Neutrophil (primary cell): ENCODE data around the gene MAMDC4.
"Not testable (repeated sequence)": the region's sequence is repeated elsewhere in the genome, so short reads cannot be mapped to it uniquely, and the experiment has no call there.

ENCODE experiments used
- H3K27ac ChIP-seq: fragments of 200-600 bp; sonication (generic); 2 replicates; pipeline ENCODE4 v1.5.1; 2016; ENCODE audit warnings: mild to moderate bottlenecking, moderate library complexity
- H3K27me3 ChIP-seq: fragments of 200-600 bp; sonication (generic); 2 replicates; pipeline ENCODE4 v1.6.0; 2016; ENCODE audit warnings: mild to moderate bottlenecking
- H3K36me3 ChIP-seq: fragments of 200-600 bp; sonication (generic); 2 replicates; pipeline ENCODE4 v1.5.1; 2017
- H3K4me1 ChIP-seq, 2 experiments: fragments of 200-600 bp in 1 of 2; sonication (generic) in 1 of 2; 1 replicate in 1 of 2; 2 replicates in 1 of 2; pipeline versions ENCODE4 v1.5.1 to v1.6.1; 2013 to 2016; ENCODE audit warnings: low read depth in 1 of 2, low read length in 1 of 2, mild to moderate bottlenecking in 1 of 2, moderate library complexity in 1 of 2; ENCODE audit not compliant: control insufficient read depth in 1 of 2, insufficient read depth in 1 of 2
- H3K4me3 ChIP-seq, 2 experiments: fragments of 200-600 bp in 1 of 2; sonication (generic) in 1 of 2; 1 replicate in 1 of 2; 2 replicates in 1 of 2; pipeline ENCODE4 v1.5.1; 2013 to 2016; ENCODE audit warnings: low read depth in 1 of 2, low read length in 1 of 2, mild to moderate bottlenecking in 1 of 2, moderate library complexity in 1 of 2
- H3K9me3 ChIP-seq: fragments of 200-600 bp; sonication (generic); 2 replicates; pipeline ENCODE4 v1.5.1; 2016
- TF ChIP-seq, protein P1 (sequence below): fragments of 200-600 bp; sonication (generic); IDR thresholded peaks from 2 replicates; pipeline ENCODE4 v1.5.1; 2016; ENCODE audit warnings: antibody characterized with exemption

The MAMDC4 gene

DNA sequence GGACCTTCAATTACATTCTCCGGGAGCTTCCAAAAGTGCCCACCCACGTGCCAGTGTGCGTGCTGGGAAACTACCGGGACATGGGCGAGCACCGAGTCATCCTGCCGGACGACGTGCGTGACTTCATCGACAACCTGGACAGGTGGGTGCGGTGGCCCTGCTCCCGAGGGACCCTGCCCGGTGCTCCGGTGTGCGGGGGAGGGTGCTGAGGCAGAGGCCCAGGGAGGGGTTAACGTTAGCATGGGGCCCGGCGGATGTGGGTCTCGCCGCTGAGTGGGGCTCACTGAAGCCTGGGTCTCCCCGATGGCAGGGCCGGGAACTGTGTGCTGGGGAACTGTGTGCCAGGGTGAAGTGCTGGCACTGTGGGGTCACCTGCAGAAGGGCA, 20.4 kb upstream of the MAMDC4 start:
- peaks cover 75% of the 10 kb centered on the region for H3K36me3 ChIP-seq
- TF ChIP-seq, protein P1, sequence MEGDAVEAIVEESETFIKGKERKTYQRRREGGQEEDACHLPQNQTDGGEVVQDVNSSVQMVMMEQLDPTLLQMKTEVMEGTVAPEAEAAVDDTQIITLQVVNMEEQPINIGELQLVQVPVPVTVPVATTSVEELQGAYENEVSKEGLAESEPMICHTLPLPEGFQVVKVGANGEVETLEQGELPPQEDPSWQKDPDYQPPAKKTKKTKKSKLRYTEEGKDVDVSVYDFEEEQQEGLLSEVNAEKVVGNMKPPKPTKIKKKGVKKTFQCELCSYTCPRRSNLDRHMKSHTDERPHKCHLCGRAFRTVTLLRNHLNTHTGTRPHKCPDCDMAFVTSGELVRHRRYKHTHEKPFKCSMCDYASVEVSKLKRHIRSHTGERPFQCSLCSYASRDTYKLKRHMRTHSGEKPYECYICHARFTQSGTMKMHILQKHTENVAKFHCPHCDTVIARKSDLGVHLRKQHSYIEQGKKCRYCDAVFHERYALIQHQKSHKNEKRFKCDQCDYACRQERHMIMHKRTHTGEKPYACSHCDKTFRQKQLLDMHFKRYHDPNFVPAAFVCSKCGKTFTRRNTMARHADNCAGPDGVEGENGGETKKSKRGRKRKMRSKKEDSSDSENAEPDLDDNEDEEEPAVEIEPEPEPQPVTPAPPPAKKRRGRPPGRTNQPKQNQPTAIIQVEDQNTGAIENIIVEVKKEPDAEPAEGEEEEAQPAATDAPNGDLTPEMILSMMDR: no peak

GRCh38 chr9:136832581-136832980, 19.6 kb upstream of the MAMDC4 start:
- Histone ChIP-seq H3K27me3 (no peaks in the 10 kb centered on the region), H3K27ac (no peak overlapping the region), H3K36me3 (peaks cover 75% of the 10 kb centered on the region), H3K4me1 (peaks cover 19 to 25% of the 10 kb centered on the region in 2 experiments), H3K4me3 (no peak overlapping the region), H3K9me3 (no peaks in the 10 kb centered on the region)
- TF ChIP-seq, protein P1: no peak

More for the DNA sequence above, 20.4 kb upstream of the MAMDC4 start:
- no peaks in the 10 kb centered on the region for H3K27me3 ChIP-seq
- peaks cover 19 to 25% of the 10 kb centered on the region in 2 experiments for H3K4me1 ChIP-seq
- H3K9me3 ChIP-seq: no peaks in the 10 kb centered on the region
- H3K27ac ChIP-seq: no peak overlapping the region
- no peak overlapping the region for H3K4me3 ChIP-seq

GRCh38 chr9:136833381-136834048, 18.6 kb upstream of the MAMDC4 start:
- not testable (repeated sequence) for H3K9me3 ChIP-seq, H3K27ac ChIP-seq, H3K27me3 ChIP-seq, H3K4me3 ChIP-seq
- peaks cover 19 to 25% of the 10 kb centered on the region in 2 experiments for H3K4me1 ChIP-seq
- H3K36me3 ChIP-seq: peaks cover 75% of the 10 kb centered on the region

GRCh38 chr9:136835162-136835931, 16.8 kb upstream of the MAMDC4 start:
- no peak overlapping the region for H3K27ac ChIP-seq
- H3K4me3 ChIP-seq: no peak overlapping the region
- H3K27me3 ChIP-seq: no peaks in the 10 kb centered on the region
- H3K4me1 ChIP-seq: peaks cover 17 to 22% of the 10 kb centered on the region in 2 experiments
- TF ChIP-seq, protein P1: no peak
- H3K9me3 ChIP-seq: no peaks in the 10 kb centered on the region
- H3K36me3 ChIP-seq: peaks cover 75% of the 10 kb centered on the region

DNA sequence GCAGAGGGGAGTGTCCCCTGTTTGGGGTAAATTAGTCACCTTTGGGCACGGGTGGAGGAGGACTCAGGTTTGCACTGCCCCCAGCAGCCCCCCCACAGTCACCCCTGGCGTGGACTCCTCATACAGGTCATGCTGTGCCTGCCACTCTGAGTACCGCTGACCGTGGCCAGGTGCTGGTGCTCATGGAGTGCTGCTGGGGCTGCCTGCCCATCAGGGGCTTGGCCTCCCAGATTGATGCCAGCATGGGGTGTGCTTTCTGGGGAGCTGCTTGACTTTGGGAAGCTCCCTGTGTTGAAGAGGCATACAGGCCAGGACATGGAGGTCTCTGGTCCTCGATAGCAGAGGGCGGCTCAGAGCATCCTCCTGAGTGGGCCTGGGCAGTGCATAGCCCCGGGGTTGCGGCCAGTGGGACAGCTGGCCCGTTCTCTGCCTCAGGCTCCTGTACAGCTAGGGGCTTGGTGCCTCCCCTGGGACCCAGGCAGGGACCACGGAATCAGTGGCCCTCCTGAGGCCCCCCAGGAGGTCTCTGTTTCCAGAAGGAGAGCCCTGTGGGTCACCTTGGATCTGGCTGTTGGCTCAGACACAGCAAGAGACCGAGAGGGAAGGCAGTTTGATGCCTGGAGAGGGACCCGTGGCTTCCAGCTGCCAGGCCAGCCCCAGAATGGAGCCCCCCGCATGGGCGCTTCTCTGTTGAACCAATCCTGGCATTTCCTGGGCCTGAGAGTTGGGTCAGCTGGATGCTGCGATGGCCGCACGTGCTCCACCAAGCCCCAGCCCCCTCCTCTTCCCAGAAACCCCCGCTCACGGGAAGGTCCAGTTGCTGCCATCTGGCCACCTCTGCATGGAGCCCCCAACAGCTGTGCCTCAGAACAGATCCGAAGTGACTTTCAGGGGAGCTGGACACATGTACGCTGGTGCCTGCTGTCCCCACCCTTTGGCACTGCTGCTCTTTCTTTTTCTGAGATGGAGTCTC, 15.9 kb upstream of the MAMDC4 start:
- peaks cover 83% of the 10 kb centered on the region for H3K36me3 ChIP-seq

More for the DNA sequence above, 15.9 kb upstream of the MAMDC4 start:
- Histone ChIP-seq H3K4me3 (no peak overlapping the region), H3K9me3 (no peaks in the 10 kb centered on the region), H3K27me3 (no peaks in the 10 kb centered on the region), H3K27ac (no peak overlapping the region), H3K4me1 (peaks cover 9 to 13% of the 10 kb centered on the region in 2 experiments)
- TF ChIP-seq, protein P1: no peak
